ENCODE results near the gene MEX3C. TPM values are rescaled to one million over a fixed set of nuclear protein-coding genes. Genes with fewer than 3 reads are reported as not detected.
A peak's percentile ranks its signal among the peaks of the same experiment; 100 is the strongest.

Gene MEX3C
- total RNA-seq, 1 experiment from 2014 or later = 45.0 TPM

- H3K9me3 ChIP-seq (ENCODE audit: control insufficient read depth in 1 of 2, insufficient read depth in 1 of 2, low read depth in 1 of 2, low read length in 2 of 2) = no peaks in the 10 kb centered on the region
- no peaks in the 10 kb centered on the region for H3K27me3 ChIP-seq (ENCODE audit: insufficient read depth, low read length)
- no peaks in the 10 kb centered on the region for H3K79me2 ChIP-seq (ENCODE audit: insufficient read depth, low read length)
- CTCF ChIA-PET = no interaction called here
- H3K4me3 ChIP-seq (replicated peaks in 1 of 2; ENCODE audit: low read depth in 1 of 2, low read length in 2 of 2) = no peak overlapping the region
- H3K4me1 ChIP-seq (ENCODE audit: control insufficient read depth in 1 of 2, insufficient read depth in 2 of 2, low read length in 2 of 2) = peaks cover 0 to 10% of the 10 kb centered on the region in 2 experiments; a peak in 2 of 4 replicates
- no peak overlapping the region for H3K9ac ChIP-seq (ENCODE audit: low read length)
- no peak overlapping the region for H3K27ac ChIP-seq (ENCODE audit: low read depth, low read length)
- no TSS peak for BruUV-seq (replicated peaks)
- H3K36me3 ChIP-seq (ENCODE audit: control insufficient read depth in 1 of 2, insufficient read depth in 2 of 2, low read length in 2 of 2) = no peaks in the 10 kb centered on the region
- peak in 2 of 3 experiments; percentile 61 to 66; a peak in 4 of 6 replicates for TF ChIP-seq CTCF (IDR thresholded peaks at IDR 0.05 in 2 of 3, conservative IDR thresholded peaks at IDR 0.05 in 1 of 3; ENCODE audit: borderline replicate concordance in 1 of 3, insufficient read depth in 1 of 3, low read depth in 2 of 3, low read length in 2 of 3)
- peak; percentile 25; the same call in 1 of the 2 replicates for TF ChIP-seq RAD21 (IDR thresholded peaks at IDR 0.05; ENCODE audit: low read depth)
- no peak for TF ChIP-seq TCF7L2 (IDR thresholded peaks at IDR 0.05; ENCODE audit: borderline replicate concordance, extremely low read depth, insufficient read depth, insufficient read length)
- no peaks in the 10 kb centered on the region for H3K9me2 ChIP-seq (ENCODE audit: insufficient read depth)
- H4K20me1 ChIP-seq (ENCODE audit: insufficient read depth) = no peaks in the 10 kb centered on the region
- peak overlapping the region; percentile 23; the same call in 1 of the 2 replicates for H3K4me2 ChIP-seq (ENCODE audit: low read length)
- intact Hi-C loops (cut with micrococcal nuclease) = no loop called here
- no peak overlapping the region for H2AFZ ChIP-seq (ENCODE audit: low read depth, low read length, poor library complexity, severe bottlenecking)
- DNase-seq (ENCODE audit: low read depth, low spot score) = peak; percentile 13
- POLR2A ChIA-PET = no interaction called here
- RAD21 ChIA-PET (ENCODE audit: low non-redundant PET in 1 of 2, low total read pairs in 2 of 2, uncharacterized antibody in 2 of 2, unreplicated experiment in 2 of 2) = no interaction called here
- ATAC-seq = peak; percentile 93
Measured at GRCh38 chr18:51135795-51136194, 61.7 kb downstream of the MEX3C start.

GRCh38 chr18:51135364-51135763 is 62.1 kb downstream of the MEX3C start:
- H3K36me3 ChIP-seq (ENCODE audit: control insufficient read depth in 1 of 2, insufficient read depth in 2 of 2, low read length in 2 of 2) = no peaks in the 10 kb centered on the region
- peaks cover 0 to 10% of the 10 kb centered on the region in 2 experiments; a peak in 2 of 4 replicates for H3K4me1 ChIP-seq (ENCODE audit: control insufficient read depth in 1 of 2, insufficient read depth in 2 of 2, low read length in 2 of 2)
- H3K4me3 ChIP-seq (replicated peaks in 1 of 2; ENCODE audit: low read depth in 1 of 2, low read length in 2 of 2) = no peak overlapping the region
- peak; percentile 34; the same call in 1 of the 2 replicates for ATAC-seq
- H4K20me1 ChIP-seq (ENCODE audit: insufficient read depth) = no peaks in the 10 kb centered on the region
- BruUV-seq (replicated peaks) = no TSS peak
- H3K27ac ChIP-seq (ENCODE audit: low read depth, low read length) = no peak overlapping the region
- no peaks in the 10 kb centered on the region for H3K79me2 ChIP-seq (ENCODE audit: insufficient read depth, low read length)
- ChIA-PET POLR2A (interaction anchor here (0.7 kb wide), 1 partner anchor 53 kb away, joined by 7 read pairs; no protein-coding TSS in a partner anchor), CTCF (no interaction called here), RAD21 (ENCODE audit: low non-redundant PET in 1 of 2, low total read pairs in 2 of 2, uncharacterized antibody in 2 of 2, unreplicated experiment in 2 of 2) (no interaction called here)
- no peaks in the 10 kb centered on the region for H3K27me3 ChIP-seq (ENCODE audit: insufficient read depth, low read length)
- H3K9ac ChIP-seq (ENCODE audit: low read length) = no peak overlapping the region
- H3K9me3 ChIP-seq (ENCODE audit: control insufficient read depth in 1 of 2, insufficient read depth in 1 of 2, low read depth in 1 of 2, low read length in 2 of 2) = no peaks in the 10 kb centered on the region
- no peak overlapping the region for H2AFZ ChIP-seq (ENCODE audit: low read depth, low read length, poor library complexity, severe bottlenecking)
- DNase-seq (ENCODE audit: low read depth, low spot score) = no peak
- no peaks in the 10 kb centered on the region for H3K9me2 ChIP-seq (ENCODE audit: insufficient read depth)
- intact Hi-C loops (cut with micrococcal nuclease) = no loop called here
- TF ChIP-seq ZFX (IDR thresholded peaks at IDR 0.05) (no peak), SIN3A (IDR thresholded peaks at IDR 0.05; ENCODE audit: low read depth) (no peak), CBX3 (IDR thresholded peaks at IDR 0.05; ENCODE audit: low read depth) (no peak), ZBTB33 (IDR thresholded peaks at IDR 0.05; ENCODE audit: extremely low read depth, insufficient replicate concordance, low read length) (no peak), EGR1 (IDR thresholded peaks at IDR 0.05; ENCODE audit: low read depth) (no peak), MAX (IDR thresholded peaks at IDR 0.05) (no peak), SRF (IDR thresholded peaks at IDR 0.05; ENCODE audit: low read depth) (no peak), REST (IDR thresholded peaks at IDR 0.05; ENCODE audit: low read depth) (no peak), ZNF274 (IDR thresholded peaks at IDR 0.05; ENCODE audit: low read depth, low read length) (no peak), POLR2A (IDR thresholded peaks at IDR 0.05; ENCODE audit: borderline replicate concordance, extremely low read depth, insufficient read depth, insufficient read length) (no peak)
- no peak overlapping the region for H3K4me2 ChIP-seq (ENCODE audit: low read length)
